GM12873 (cell line): Measurements from ENCODE around the gene MGMT.

Source experiments
- CTCF ChIP-seq: IDR thresholded peaks from 2 replicates; pipeline ENCODE4 v1.5.1; 2012; ENCODE audit warnings: low read depth, mild to moderate bottlenecking, moderate library complexity, low read length, control low read depth; ENCODE audit not compliant: insufficient read depth; ENCODE audit errors: missing control alignments

MGMT gene

GRCh38 chr10:129800796-129801340 lies 333.8 kb downstream of the MGMT start:
- TF ChIP-seq CTCF, result no peak

- TF ChIP-seq CTCF, result no peak
Observed at GRCh38 chr10:129807211-129807610, 340.2 kb downstream of the MGMT start.

- no peak for TF ChIP-seq CTCF
Observed at GRCh38 chr10:129808092-129808983, 341.3 kb downstream of the MGMT start.

DNA sequence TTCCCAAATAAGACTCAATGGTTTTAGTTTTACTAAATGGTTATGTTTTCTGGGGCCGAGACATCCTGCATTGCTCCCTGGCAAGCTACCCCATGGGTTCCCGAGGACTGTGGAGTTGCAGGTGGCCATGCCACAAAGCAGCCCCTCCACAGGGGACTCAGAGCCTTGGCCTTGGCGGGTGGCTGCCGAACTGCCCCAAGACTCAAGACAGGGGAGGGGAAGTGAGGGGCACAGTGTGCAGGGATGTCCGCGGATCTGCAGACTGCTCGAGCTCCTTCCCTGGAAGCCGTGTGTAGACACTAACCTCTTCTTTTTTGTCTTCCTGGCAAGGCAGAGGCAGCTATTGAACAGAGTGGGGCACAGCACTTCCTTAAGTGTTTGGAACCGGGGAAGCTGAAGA lies 342.4 kb downstream of the MGMT start:
- no peak for TF ChIP-seq CTCF

- TF ChIP-seq CTCF, result no peak
Observed at GRCh38 chr10:129809841-129810240, 342.8 kb downstream of the MGMT start.

DNA sequence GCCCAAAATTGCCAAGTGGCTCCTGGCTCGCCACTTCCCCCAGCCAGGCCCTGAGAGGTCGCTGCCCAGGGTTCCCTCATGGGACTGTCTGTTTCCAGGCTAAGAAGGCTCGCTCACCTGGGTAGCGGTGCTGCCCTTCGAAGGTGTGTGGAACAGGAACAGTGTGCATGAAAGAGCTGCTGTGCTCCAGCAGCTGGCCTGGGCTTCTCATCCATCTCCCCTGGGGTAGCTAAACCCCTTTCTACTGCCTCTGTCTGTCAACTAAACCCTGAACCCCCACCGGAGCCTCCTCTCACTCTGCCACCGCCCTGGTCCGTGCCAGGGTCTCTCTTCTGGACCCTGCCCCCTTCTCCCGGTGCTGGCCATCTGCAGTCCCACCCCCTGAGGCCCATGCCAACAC lies 344.2 kb downstream of the MGMT start:
- no peak for TF ChIP-seq CTCF

GRCh38 chr10:129812398-129812797 lies 345.4 kb downstream of the MGMT start:
- TF ChIP-seq CTCF, result no peak
